GM20431 (cell line): ENCODE measurements around the gene RAB8A.
"Not testable (repeated sequence)": the region's sequence is repeated elsewhere in the genome, so short reads cannot be mapped to it uniquely, and the experiment has no call there.

Experiments used
- in situ Hi-C: fragments of 300-500 bp; cut with MseI, MboI; formaldehyde crosslinking; loops from one replicate; pipeline ENCODE4 v1.15.0; 2020; ENCODE audit warnings: low sequenced_read_pairs; ENCODE audit not compliant: unreplicated experiment

RAB8A gene

DNA sequence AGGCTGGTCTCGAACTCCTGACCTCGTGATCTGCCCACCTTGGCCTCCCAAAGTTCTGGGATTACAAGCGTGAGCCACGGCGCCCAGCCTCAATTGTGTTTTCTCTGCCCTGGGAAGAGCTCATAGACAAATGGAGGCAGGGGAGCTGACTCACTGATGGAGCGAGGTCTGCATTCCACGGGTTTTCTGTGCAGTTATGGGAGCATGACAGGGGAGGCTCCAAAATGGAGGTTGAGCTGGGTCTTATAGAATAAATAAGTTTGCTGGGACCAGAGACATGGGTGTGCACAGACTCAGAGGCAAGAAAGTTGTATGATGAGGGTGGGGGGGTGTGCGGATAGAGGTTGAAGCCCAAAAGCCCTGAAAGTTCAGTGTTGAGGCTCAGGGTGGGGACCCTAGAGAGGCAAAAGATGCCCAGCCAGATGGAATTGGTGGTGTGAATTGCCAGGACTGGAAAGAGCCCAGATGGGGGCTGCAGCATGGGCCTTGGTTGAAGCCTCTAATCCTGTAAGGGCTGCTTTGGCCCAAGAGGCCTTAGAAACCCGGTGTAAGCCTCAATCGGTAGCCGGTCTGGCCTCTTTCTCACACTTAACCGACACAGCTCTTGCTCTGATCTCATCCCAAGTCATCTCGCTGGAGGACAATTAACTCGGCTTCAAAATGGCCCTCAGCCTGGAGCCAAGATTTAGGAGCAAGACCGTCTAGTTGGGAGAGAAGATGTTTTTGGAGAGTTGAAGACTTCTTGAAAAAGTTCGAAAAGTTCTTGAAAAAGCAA, 33.5 kb upstream of the RAB8A start:
- in situ Hi-C loops: no loop called here

GRCh38 chr19:16078759-16079707, 32.7 kb upstream of the RAB8A start:
- in situ Hi-C loops: no loop called here

DNA sequence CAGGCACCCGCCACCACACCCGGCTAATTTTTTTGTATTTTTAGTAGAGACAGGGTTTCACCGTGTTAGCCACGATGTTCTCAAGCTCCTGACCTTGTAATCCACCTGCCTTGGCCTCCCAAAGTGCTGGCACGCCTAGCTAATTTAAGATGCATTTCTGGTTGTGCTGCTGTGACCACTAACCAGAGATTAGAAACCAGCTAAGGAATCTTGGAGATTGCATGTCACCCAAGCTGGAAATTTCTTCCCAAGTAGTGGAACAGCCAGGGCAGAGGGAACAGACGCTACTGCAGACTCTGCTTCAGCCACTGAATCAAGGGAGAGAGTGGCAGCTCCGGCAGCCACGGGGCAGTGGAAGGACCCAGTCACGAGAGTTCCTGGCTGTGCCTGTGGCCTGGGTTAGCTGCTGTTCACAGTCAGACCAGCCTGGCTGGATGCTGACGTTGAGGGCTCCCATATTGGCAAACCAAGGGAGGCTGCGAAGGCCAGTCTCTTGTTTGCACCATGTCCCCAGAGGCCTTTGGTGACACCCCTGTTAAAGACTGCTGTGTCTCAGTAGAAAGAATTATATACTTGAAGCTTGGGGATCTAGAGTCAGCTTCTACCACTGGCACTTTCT, 27.5 kb upstream of the RAB8A start:
- in situ Hi-C loops: no loop called here

DNA sequence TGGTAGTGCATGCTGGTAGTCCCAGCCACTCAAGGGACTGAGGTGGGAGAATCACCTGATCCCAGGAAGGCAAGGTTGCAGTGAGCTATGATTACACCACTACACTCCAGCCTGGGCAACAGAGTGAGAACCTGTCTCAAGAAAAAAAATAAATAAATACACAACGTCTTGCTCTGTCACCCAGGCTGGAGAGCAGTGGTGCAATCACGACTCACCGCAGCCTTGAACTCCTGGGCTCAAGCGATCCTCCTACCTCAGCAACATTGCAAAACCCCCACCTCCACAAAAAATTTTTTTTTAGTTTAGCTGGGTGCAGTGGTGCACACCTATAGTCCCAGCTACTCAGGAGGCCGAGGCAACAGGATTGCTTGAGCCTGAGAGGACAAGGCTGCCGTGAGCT, 26.6 kb upstream of the RAB8A start:
- in situ Hi-C loops: no loop called here

- in situ Hi-C loops: not testable (repeated sequence)
These were observed 24.3 kb upstream of the RAB8A start for GRCh38 chr19:16087404-16087803.

- in situ Hi-C loops: no loop called here
These were observed 23.7 kb upstream of the RAB8A start for GRCh38 chr19:16087940-16088339.

DNA sequence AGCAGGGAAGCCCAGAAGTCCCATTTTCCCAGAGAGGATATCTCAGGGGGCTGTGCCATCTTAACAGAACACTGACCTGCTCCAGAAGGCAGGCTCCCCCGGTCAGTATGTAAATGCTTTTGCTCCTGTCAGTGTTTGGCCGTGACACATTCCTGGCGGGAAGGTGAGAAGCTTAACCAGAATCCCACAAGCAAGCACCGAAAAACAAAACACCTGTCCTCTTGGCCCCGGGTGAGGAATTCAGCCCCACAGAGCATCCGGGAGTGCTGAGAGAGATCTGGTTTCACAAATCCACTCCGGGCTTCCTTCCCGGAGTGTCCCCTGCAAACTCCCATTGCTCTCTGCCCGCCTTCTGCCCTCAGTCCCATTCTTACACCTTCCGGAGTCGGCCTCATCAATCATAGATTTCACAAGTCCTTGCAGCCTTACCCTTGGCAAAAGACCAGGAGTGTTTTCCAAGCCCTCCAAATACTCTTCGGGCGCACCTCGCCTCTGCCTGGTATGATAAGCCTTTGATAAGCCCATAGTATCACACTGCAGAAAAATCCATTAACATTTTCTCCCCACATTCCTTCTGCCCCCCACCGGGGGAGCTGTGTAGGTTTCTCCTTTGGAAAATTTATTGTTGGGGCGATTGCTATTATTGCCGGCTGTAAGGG, 23.2 kb upstream of the RAB8A start:
- in situ Hi-C loops: no loop called here

GRCh38 chr19:16089010-16089846, 22.5 kb upstream of the RAB8A start:
- in situ Hi-C loops: no loop called here

DNA sequence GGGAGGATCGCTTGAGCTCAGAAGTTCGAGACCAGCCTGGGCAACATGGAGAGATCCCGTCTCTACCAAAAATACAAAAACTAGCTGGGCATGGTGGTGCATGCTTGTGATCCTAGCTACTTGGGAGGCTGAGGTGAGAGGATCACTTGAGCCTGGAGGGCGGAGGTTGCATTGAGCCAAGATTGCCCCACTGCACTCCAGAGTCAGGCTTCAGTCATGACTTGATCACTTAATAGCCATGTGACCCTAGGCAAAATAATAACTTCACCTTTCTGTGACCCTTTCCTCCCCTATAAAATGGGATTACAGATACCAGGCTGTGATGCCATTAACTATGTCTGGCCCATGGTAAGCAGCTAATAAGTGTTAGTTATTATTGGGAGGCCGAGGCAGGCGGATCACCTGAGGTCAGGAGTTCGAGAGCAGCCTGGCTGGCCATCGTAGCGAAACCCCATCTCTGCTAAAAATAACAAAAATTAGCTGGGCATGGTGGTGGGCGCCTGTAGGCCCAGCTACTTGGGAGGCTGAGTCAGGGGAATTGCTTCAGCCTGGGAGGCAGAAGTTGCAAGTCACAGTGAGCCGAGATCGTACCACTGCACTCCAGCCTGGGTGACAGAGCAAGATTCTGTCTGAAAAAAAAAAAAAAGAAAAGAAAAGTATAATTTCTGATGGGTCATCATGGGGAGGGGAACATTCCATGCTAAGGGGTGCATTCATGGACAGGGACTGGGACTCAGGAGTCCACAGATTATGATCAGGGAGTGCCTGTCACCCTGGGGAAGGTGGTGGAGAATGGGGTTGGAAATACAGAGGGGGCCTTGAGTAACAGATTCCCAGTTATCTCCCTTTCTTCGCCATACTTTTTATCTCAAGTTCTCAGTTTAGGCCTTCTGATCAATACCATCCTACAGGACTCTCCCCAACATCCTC, 19.9 kb upstream of the RAB8A start:
- in situ Hi-C loops: no loop called here

DNA sequence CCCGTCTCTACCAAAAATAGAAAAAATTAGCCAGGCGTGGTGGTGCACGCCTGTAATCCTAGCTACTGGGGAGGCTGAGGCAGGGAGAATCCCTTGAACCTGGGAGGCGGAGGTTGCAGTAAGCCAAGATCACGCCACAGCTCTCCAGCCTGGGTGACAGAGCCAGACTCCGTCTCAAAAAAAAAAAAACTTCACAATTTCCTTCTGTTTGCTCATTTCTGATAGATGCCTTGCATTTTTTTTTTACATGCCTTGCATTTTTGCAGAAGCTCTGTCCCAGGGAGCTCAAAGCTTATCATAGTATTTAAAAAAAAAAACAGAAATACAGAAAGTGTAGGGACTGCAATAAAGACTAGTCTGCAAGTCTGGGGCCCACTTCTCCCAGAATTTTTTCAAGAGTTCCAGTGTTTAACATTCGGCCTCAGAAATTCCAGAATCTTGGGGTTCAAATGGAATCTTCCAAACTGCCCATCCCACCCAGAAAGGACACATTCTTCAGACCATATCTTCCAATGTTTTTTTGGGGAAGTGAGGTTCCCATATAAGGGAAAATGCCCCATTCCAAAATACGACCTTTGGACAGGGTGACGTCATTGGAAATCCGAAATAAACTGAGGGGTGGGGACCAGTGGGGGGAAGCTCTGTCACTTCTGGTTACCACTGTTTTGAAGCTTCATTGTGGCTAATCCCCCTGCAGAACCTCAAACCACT, 17.2 kb upstream of the RAB8A start:
- in situ Hi-C loops: no loop called here

GRCh38 chr19:16095071-16095571, 16.6 kb upstream of the RAB8A start:
- in situ Hi-C loops: no loop called here

GRCh38 chr19:16096280-16096855, 15.3 kb upstream of the RAB8A start:
- in situ Hi-C loops: no loop called here

DNA sequence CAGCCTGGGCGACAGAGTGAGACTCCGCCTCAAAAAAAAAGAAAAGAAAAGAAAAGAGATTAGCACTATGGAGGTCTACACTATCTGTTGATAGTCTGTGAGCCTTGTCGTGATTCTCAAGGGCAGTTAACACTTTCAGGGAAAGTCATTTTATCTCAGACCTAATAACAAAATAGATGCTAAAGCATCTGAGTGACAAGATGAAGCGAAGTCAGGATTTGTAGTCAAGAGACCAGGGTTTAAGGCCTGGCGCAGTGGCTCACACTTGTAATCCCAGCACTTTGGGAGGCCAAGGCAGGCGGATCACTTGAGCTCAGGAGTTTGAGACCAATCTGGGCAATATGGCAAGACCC, 13.3 kb upstream of the RAB8A start:
- in situ Hi-C loops: no loop called here

GRCh38 chr19:16098821-16099220, 12.9 kb upstream of the RAB8A start:
- in situ Hi-C loops: no loop called here

GRCh38 chr19:16099314-16099965, 12.2 kb upstream of the RAB8A start:
- in situ Hi-C loops: not testable (repeated sequence)

DNA sequence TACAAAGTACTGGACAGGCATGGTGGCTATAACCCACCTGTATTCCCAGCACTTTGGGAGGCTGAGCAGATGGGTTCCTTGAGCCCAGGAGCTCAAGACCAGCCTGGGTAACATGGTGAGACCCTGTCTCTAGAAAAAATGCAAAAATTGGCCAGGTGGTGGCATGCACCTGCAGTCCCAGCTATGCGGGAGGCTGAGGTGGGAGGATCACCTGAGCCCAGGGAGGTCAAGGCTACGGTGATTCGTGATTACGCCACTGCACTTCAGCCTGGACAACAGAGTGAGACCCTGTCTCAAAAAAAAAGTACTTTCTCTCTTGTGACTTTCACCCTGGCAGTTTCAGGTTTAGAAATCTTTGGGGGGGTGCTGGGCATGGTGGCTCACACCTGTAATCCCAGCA, 11.2 kb upstream of the RAB8A start:
- in situ Hi-C loops: no loop called here

DNA sequence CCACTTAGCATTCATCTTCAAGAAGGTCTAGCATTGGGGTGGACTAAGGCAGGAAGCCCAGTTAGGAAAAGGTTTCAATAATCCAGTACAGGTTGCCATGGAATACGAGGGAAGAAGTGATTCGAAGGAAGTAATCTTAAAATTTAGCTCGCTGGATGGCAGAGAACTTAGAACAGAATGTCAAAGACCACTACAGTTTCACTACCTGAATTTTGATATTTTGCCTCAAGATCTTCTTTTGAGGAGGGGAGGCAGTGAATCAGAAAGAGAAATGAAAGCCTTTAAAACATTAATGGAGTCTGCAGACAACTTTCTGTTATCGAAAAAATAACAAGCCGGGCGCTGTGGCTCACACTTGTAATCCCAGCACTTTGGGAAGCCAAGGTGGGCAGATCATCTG, 7.0 kb upstream of the RAB8A start:
- in situ Hi-C loops: no loop called here
